ENCODE measurements around the gene TANC1.

DNA sequence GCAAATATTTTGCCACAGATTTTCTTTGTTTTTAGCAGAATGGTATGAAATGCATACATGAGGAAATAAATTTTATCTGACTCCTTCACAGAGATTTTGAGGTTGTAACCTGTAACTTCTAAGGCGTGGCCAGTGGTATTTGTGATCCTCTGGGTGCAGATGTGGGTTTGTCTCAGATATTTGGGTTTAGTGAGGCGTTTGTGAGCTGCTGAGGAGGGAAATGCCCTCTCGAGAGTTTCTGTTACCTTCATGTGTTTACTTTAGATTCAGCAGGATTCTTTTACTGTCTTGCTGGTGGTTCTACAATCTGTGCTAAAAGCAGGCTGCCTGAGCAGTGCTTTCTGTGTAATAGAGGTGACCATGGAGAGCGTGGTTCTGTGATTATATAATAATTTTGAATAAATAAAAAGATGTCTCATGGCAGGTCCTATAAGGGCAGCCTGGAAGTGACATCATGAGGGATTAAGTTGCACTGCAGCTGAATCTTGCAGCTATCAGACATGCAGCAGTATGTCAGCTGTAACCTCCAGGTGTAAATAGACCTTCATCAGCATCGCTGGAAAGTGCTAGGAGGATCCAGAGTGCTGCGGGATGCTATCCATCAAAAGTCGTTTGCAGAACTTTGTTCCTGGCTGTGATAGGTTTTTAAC is 34.1 kb downstream of the TANC1 start:
- TF ChIP-seq SIN3A (IDR thresholded peaks at IDR 0.05; ENCODE audit: borderline replicate concordance, insufficient read depth, low read length) (no peak), TAF1 (IDR thresholded peaks at IDR 0.05; ENCODE audit: borderline replicate concordance, insufficient read depth, low read length) (no peak), POLR2AphosphoS5 (IDR thresholded peaks at IDR 0.05; ENCODE audit: low read depth, low read length) (no peak), REST (IDR thresholded peaks at IDR 0.05; ENCODE audit: insufficient read depth in 1 of 2, low read depth in 2 of 2, low read length in 2 of 2) (no peak)

Data from PFSK-1 (cell line).